G401.6 (cell line): ENCODE data around the gene MUC4.
"Not testable (repeated sequence)": the region's sequence is repeated elsewhere in the genome, so short reads cannot be mapped to it uniquely, and the experiment has no call there.

Experiments
- FAIRE-seq: peaks from 2 replicates; lab custom pipeline; 2012; peaks lifted over from hg19 to GRCh38; lab: Jason Lieb, UNC

Gene MUC4

GRCh38 chr3:195715583-195716266, 96.0 kb downstream of the MUC4 start:
- no peak for FAIRE-seq

GRCh38 chr3:195715134-195715533, 96.6 kb downstream of the MUC4 start:
- FAIRE-seq: no peak

GRCh38 chr3:195714380-195715011, 97.2 kb downstream of the MUC4 start:
- no peak for FAIRE-seq

GRCh38 chr3:195713150-195713549, 98.6 kb downstream of the MUC4 start:
- FAIRE-seq: not testable (repeated sequence)

GRCh38 chr3:195712535-195712910, 99.2 kb downstream of the MUC4 start:
- not testable (repeated sequence) for FAIRE-seq

- no peak for FAIRE-seq
These were observed 99.8 kb downstream of the MUC4 start for GRCh38 chr3:195711813-195712534.

GRCh38 chr3:195711091-195711812, 100.5 kb downstream of the MUC4 start:
- FAIRE-seq: peak; percentile 89

- not testable (repeated sequence) for FAIRE-seq
These were observed 101.4 kb downstream of the MUC4 start for GRCh38 chr3:195710126-195710905.

GRCh38 chr3:195709676-195710085, 102.0 kb downstream of the MUC4 start:
- FAIRE-seq: no peak

GRCh38 chr3:195708626-195709481, 102.9 kb downstream of the MUC4 start:
- no peak for FAIRE-seq

GRCh38 chr3:195708061-195708460, 103.7 kb downstream of the MUC4 start:
- FAIRE-seq: no peak

GRCh38 chr3:195705081-195705991, 106.4 kb downstream of the MUC4 start:
- FAIRE-seq: no peak

- FAIRE-seq: no peak
These were observed 107.2 kb downstream of the MUC4 start for GRCh38 chr3:195704433-195704999.

- FAIRE-seq: no peak
These were observed 108.0 kb downstream of the MUC4 start for GRCh38 chr3:195703776-195704175.

- no peak for FAIRE-seq
These were observed 110.5 kb downstream of the MUC4 start for GRCh38 chr3:195701042-195701915.

- no peak for FAIRE-seq
These were observed 111.4 kb downstream of the MUC4 start for GRCh38 chr3:195700319-195700718.

GRCh38 chr3:195699860-195700259, 111.9 kb downstream of the MUC4 start:
- FAIRE-seq: no peak

- no peak for FAIRE-seq
These were observed 112.3 kb downstream of the MUC4 start for GRCh38 chr3:195699388-195699771.
